ENCODE measurements around the gene ATR.

GRCh38 chr3:142622405-142622804 is 43.9 kb upstream of the ATR start:
- no peak for TF ChIP-seq CTCF (conservative IDR thresholded peaks at IDR 0.05; ENCODE audit: low read depth, low read length)
- no peak for TF ChIP-seq EZH2 (IDR thresholded peaks at IDR 0.05; ENCODE audit: low read length, unreplicated experiment)
